ENCODE data around the gene RAB17.
"Not testable (repeated sequence)": the region's sequence is repeated elsewhere in the genome, so short reads cannot be mapped to it uniquely, and the experiment has no call there.

The RAB17 gene

GRCh38 chr2:237614151-237614720 lies 23.7 kb upstream of the RAB17 start:
- no peak overlapping the region for H3K4me3 ChIP-seq (ENCODE audit: low read length)
- no peak for DNase-seq (ENCODE audit: low read depth)
- TF ChIP-seq CTCF (IDR thresholded peaks at IDR 0.05; ENCODE audit: insufficient read depth, low read depth, low read length, missing control alignments), result no peak

- no peak for DNase-seq (ENCODE audit: low read depth)
- TF ChIP-seq CTCF (IDR thresholded peaks at IDR 0.05; ENCODE audit: insufficient read depth, low read depth, low read length, missing control alignments), result no peak
- H3K4me3 ChIP-seq (ENCODE audit: low read length), result no peak overlapping the region
Measured at GRCh38 chr2:237613679-237614078, 23.1 kb upstream of the RAB17 start.

GRCh38 chr2:237612527-237613357 lies 22.2 kb upstream of the RAB17 start:
- DNase-seq (ENCODE audit: low read depth), result no peak
- no peak overlapping the region for H3K4me3 ChIP-seq (ENCODE audit: low read length)
- TF ChIP-seq CTCF (IDR thresholded peaks at IDR 0.05; ENCODE audit: insufficient read depth, low read depth, low read length, missing control alignments), result no peak

GRCh38 chr2:237606522-237606921 lies 16.0 kb upstream of the RAB17 start:
- not testable (repeated sequence) for DNase-seq (ENCODE audit: low read depth); H3K4me3 ChIP-seq (ENCODE audit: low read length)

DNA sequence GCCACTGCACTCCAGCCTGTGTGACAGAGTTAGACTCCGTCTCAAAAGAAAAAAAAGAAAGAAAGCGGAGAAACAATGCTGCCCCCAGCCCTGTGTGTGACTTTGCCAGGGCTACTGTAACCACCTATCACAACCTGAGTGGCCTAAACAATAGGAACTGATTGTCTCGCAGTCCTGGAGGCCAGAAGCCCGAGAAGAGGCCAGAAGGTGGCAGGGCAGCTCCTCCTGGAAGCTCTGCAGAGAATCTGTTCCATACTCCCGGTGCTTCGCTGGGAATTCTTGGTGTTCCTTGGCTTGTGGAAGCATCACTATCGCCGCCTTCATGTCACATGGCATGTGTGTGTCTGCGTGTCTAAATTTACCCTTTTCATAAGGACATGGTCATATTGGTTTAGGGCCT lies 14.4 kb upstream of the RAB17 start:
- TF ChIP-seq CTCF (IDR thresholded peaks at IDR 0.05; ENCODE audit: insufficient read depth, low read depth, low read length, missing control alignments), result no peak
- no peak for DNase-seq (ENCODE audit: low read depth)
- H3K4me3 ChIP-seq (ENCODE audit: low read length), result no peak overlapping the region

DNA sequence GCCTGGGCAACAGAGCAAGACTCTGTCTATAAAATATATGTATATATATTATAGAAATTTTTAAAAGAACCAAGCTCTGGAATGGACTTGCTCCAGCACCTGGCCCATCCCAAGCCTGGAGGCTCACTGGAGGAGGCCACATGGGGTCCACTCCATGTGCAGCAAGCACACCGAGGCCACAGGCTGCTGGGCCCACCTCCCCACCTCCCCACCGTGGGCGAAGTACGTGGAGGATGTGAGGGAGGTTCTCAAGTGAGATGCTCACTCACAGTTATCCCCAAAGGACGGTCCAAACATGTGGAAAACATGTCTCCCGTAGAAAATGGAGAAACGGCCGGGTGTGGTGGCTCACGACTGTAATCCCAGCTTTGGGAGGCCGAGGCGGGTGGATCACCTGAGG lies 13.9 kb upstream of the RAB17 start:
- no peak for DNase-seq (ENCODE audit: low read depth)

More for the DNA sequence above, 13.9 kb upstream of the RAB17 start:
- TF ChIP-seq CTCF (IDR thresholded peaks at IDR 0.05; ENCODE audit: insufficient read depth, low read depth, low read length, missing control alignments), result no peak
- no peak overlapping the region for H3K4me3 ChIP-seq (ENCODE audit: low read length)

Data from epithelial cell of esophagus (primary cell).